ENCODE data around the gene MBTPS1.

DNA sequence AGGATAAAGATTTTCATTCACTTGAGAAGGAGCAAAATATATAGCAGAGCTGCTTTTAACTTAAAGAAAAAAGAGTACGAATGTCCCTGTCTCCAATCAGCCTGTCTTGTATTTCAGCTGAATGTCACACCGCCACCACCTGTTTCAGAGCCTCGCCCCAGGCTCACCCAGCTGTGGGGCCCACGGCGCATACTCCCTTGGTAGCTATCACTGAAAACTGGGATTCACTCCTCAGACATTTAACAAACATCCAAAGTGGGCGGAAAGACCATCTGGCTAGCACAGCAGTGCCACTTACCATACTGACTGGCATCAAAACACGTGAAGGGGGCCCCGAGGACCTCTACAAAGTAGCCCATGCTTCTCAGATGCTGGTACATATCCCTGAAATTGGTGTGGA, 48.7 kb downstream of the MBTPS1 start:
- TF ChIP-seq POLR2A (IDR thresholded peaks at IDR 0.05; ENCODE audit: extremely low read depth, insufficient read length): no peak
- TF ChIP-seq, protein P1, sequence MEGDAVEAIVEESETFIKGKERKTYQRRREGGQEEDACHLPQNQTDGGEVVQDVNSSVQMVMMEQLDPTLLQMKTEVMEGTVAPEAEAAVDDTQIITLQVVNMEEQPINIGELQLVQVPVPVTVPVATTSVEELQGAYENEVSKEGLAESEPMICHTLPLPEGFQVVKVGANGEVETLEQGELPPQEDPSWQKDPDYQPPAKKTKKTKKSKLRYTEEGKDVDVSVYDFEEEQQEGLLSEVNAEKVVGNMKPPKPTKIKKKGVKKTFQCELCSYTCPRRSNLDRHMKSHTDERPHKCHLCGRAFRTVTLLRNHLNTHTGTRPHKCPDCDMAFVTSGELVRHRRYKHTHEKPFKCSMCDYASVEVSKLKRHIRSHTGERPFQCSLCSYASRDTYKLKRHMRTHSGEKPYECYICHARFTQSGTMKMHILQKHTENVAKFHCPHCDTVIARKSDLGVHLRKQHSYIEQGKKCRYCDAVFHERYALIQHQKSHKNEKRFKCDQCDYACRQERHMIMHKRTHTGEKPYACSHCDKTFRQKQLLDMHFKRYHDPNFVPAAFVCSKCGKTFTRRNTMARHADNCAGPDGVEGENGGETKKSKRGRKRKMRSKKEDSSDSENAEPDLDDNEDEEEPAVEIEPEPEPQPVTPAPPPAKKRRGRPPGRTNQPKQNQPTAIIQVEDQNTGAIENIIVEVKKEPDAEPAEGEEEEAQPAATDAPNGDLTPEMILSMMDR (IDR thresholded peaks at IDR 0.05; ENCODE audit: low read depth, low read length): no peak
